Stimulated activated CD4-positive, alpha-beta T cell treated with anti-CD3 and anti-CD28 coated beads, Interleukin-4, amount 100 ng/mL, for 48 hours (primary cell): Measurements from ENCODE around the gene SRSF4.
"Not testable (repeated sequence)": the region's sequence is repeated elsewhere in the genome, so short reads cannot be mapped to it uniquely, and the experiment has no call there.

Source experiments
- DNase-seq, 2 donors: peaks; one replicate each; pipeline ENCODE4 v3.0.0-alpha.2; 2020; ENCODE audit warnings: low read depth in 2 of 2

SRSF4 gene

DNA sequence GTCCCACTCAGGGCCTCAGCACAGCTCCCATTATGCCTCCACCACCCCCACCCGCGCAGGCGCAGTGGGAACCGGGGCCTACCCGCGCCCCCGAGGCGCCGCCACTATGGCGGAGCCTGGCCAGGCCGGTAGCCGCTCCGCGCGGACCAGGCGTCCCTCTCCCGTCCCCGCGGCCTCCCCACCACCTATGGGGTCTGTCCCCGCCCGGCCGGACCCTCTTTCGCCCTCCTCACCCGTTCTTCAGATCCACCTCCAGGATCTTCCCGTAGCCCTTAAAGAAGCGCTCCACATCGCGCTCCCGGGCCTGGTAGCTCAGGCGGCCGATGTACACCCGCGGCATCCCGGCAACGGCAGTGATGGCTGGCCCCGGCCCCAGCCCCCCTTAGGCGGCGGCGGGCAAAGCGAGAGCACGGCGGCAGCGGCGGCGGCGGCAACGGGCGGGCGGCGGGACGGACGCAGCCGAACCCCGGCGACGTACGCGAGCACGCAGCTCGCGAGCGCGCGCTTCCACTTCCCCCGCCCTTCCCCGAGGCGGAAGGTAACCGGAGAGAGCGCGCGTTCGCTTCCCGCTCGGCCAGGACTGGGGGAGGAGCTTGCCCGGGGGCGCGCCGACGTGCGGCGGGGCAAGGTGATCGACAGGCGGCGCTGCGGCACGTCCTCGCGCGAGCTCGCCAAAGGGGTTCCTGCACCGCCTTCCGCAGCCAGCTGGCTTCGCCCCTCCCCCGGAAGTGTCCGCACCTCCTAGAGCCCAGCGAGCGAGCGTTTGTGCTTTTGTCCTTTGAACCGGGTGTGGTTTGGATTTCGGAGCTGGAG, at the start of gene SRSF4:
TSS of gene SRSF4 (minus strand) at position 488 of the 813 bp plus-strand sequence. CDS start at position 340, 148 bp downstream.
- DNase-seq, result peak; percentile 97 to 99

DNA sequence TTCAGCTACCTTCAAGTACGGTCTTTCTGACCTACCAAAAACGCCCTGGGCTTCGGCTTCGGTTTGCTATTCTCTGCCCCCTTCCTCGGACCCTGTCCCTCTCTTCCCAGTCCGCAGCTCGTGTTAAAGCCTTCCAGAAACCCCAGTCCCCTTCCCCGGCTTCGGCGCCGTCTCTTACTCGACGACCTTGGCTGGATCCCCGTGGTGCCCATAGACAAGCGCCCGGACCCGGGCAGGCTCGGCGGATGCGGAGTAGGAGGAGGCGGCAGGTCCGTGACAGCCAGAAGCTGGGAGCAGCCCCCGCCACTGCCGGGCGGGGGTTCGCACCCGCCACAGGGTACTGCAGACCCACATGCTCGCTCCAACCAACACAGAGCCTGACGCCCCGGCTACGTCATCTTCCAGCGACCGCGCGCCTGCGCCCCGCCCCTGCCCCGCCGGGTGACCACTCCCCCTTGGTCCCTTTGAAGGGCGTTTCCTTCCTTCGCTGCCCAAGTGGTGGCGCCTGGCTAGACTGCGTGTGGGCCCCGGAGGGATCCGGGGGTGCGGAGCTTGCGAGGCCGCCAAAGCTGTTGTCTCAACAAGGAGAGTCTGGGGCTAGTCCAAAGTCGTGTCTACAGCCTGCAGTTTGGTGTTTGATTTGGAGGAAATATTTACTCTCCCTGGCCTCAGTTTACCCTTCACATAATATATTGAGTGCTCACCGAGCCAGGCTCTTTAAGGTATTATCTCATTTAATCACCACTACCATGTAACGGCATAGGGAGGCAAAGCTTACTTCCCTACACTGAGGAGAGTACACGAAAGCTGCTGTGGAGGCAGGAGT, 49.1 kb upstream of the SRSF4 start, which contains the start of gene MECR:
TSS of gene MECR (minus strand) at position 382 of the 826 bp plus-strand sequence. CDS start at position 354, 28 bp downstream.
- DNase-seq, result peak; percentile 92 to 95

DNA sequence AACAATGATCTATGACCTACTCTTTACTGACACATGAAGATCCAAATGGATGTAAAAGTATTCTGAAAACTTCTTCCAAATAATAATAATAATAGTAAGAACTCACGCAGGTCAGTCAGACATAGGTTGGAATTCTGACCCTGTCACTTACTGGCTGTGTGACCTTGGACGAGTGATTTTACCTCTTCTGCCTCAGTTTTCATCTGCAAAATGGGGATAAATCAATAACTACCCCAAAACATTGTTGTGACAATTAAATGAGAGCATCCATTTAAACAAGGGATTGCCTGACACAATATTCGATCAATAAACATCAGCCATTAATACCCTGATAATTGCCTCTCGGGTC, 48.5 kb upstream of the SRSF4 start:
- DNase-seq, result no peak

DNA sequence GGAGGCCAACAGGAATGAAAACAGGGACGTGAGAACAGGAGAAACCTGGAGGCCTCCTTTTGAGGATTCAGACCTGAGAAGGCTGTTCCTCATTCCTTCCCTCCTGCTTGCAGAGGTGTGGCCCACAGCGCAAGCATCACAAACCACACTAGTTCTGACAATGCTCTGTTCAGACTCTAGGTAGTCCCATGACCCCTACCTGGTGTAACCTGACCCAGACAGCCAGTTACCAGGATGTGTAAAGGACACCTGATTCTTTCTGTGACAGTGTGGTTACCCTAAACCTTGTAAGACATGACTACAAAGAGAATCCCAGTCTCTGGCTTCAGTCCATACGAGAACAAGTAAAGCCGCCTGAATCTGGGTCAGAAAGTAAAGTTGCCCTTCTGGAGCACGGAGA, 45.8 kb upstream of the SRSF4 start:
- DNase-seq, result no peak

DNA sequence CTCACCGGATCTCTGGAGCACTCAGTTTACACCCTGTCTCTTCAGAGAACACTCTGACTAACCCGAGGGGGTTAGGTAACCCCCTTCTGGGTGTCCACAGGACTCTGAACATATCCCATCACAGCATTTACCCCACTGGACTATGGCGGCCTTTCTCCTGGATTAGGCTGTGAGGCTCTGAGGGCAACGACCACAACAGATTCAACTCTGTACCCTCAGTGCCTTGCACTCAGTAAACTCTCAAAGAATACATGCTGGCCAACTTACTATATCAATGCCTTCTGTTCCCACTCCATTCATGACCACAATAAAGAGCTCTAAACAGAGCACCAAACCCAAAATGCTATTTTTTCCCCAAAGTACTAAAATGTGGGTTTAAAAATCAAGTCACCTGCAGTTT, 43.7 kb upstream of the SRSF4 start:
- no peak for DNase-seq

DNA sequence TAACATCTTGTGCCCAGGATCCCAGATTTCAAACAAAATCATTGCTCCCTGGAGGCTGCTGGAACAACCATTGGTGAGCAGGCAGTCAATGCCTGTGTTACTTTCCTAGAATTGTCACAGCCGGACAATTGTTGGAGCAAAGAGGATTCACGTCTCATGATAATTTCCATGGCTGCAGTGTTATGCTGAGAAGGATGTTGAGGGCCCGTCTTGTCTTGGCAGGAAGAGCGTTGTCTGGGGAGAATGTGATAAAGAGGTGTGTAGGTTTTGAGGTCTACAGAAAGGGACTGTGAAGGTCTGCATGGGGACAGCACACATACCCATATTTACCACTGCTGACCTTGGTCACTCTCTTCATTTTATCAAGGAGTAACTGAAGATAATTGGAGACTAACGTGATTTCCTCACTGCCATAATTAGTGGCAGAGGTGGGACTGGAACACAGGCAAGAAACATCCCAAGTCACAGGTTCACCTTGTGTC, 42.7 kb upstream of the SRSF4 start:
- DNase-seq, result no peak

DNA sequence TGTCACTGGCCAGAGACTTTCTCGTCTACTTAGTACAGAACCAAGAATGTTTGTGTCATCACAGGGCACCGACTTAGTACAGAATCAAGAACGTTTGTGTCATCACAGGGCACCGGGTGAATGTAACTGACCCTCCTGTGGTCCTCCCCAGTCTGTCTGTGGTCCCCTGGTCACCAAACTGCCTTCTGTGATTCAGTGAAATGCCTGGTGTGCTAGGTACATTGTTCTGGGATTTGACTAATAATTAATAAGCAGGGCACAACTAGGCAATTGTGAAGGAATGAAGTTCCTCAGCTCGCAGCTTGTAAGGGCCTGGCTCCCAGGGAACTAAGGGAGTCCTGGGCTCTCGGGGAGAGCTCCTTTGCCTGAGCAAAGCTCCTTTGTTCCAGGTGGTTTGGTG, 41.8 kb upstream of the SRSF4 start:
- no peak for DNase-seq

DNA sequence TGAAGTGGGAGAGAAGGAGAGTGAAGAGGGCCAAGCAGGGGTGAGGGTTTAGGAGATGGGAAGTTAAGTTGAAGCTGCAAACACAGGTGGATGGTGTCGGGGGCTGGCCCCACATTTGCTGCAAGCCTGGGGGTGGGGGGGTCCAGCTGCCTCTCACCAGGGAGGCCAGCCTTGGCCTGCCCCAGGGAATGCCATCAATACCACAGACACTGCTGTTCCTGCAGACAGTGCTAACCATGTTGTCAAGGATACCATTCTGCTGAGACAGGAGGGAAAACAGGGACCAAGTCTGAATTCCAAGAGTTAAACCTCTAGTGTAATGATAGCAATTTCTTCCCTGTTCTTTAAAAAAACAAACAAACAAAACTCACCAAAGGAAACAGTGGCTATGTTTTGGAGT, 41.0 kb upstream of the SRSF4 start:
- no peak for DNase-seq

DNA sequence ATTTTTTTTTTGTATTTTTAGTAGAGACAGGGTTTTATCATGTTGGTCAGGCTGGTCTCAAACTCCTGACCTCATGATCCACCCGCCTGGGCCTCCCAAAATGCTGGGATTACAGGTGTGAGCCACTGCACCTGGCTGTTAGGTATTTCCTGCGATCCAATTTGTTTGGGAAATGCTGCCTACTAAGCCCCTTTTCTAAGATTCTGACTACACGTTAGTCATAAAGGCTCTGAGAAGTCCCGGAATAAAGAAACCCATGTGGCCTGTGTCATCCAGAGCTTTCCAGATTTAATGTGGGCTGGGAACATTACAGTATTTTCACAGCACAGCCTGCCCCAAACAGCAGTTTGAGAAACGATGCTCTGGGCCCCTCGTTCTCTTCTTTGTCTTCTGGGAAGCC, 40.6 kb upstream of the SRSF4 start:
- DNase-seq, result not testable (repeated sequence)

DNA sequence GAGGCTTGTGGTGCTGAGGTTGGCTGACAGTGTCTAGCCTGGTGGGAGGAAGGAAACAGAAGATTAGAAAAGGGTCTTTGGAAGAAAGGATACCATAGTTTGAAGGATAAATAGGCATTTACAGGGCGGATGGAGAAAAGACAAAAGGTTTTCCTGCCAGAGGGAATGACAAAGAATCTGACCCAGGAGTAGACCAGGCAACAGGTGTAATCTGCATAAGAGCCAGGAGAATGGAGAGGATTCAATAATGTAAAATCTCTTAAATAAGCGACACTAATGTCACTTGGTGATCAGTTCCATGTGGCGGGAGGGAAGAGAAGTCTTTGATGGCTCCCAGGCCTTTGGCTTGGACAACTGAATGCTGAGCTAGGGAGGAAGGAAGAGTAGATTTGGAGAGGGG, 39.6 kb upstream of the SRSF4 start:
- DNase-seq, result no peak

DNA sequence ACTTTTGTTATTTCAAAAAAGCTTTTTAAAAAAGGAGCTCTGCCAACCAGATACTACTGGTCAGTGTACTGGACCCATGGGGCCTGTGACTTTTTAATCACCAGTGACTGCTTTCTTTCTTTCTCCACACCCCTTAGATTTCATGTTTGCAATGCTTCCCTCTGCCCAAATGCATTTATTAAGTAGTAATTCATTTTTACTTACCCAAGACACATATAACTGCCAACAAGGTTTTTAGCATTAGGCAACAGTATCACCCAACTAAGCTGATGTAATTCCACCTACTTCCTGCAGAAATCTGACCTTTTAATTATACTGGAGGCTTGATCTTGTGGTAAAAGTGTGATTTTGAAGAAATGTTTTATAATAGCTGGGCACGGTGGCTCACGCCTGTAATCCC, 36.5 kb upstream of the SRSF4 start:
- no peak for DNase-seq

DNA sequence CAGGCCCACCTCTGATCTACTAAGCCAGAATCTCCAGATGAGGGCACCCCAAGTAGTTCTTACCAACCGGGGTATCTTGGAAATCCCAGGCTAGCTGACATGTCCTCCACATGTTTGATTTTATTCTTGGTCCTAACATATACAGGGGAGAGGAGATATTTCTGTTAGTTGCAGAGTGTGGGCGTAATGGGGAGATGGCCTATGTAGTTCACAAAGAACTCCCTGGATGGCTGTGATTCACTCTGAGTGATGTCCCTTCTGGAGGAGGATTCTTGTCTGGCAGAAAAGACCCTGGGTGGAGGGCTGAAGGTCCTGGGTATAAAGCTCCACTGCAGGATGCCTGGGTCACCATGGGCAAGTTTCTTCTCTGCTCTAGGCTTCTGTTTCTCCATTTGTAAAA, 35.9 kb upstream of the SRSF4 start:
- no peak for DNase-seq

DNA sequence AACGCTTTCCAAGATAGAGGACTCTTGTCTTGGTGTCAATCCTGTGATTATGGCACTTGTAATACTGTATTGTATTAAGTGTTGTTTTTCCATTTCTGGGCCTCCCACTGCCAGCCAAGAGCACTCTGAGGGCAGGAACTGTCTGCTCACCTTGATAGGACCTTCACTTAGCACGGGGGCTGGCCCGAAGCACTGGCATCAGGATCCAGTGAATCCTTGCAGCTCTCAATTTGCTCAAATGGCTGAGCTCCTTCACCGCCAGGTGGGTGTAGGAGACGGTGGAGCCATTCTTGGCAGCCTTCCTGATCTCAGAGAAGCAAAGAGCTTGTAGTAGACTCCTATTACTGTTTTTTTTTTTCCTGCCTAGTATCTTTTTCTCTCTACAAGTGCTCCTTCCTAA, 31.4 kb upstream of the SRSF4 start:
- DNase-seq, result no peak

DNA sequence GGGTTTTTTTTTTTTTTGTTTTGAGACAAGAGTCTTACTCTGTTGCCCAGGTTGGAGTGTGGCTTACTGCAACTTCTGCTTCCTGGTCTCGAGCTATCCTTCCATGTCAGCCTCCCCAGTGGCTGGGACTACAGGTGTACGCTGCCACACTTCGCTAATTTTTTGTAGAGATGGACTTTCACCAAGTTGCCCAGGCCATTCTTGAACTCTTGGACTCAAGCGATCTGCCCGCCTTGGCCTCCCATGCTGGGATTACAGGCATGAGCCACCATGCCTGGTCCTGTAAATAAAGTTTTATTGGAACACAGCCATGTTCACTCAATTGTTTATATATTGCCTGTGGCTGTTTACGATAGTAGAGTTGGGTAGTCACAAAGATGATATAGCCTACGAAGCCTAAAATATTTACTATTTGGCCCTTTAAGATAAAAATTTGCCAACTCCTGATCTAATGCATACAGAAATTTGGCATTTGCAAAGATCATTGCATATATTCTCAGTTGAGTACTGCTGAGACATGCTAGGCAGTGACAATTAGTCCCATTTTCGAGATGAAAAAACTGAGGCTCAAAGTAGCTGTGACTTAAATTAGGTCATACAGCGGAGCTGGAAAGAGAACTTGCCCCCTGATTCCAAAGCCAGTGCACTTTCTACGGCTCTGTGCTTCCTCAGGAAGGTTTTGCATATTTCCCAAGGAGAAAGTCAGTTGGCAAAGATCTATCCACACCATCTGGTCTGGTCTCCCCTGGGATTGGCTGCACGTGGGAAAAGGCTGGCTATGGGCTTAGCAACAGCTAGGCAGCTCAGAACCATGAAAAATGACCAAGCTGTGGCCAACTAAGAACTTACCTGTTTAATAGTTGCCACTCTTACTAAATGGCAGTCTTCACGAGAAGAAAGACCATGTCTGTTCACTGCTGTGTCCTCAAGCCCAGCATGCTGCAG, 29.7 kb upstream of the SRSF4 start:
- DNase-seq, result no peak

DNA sequence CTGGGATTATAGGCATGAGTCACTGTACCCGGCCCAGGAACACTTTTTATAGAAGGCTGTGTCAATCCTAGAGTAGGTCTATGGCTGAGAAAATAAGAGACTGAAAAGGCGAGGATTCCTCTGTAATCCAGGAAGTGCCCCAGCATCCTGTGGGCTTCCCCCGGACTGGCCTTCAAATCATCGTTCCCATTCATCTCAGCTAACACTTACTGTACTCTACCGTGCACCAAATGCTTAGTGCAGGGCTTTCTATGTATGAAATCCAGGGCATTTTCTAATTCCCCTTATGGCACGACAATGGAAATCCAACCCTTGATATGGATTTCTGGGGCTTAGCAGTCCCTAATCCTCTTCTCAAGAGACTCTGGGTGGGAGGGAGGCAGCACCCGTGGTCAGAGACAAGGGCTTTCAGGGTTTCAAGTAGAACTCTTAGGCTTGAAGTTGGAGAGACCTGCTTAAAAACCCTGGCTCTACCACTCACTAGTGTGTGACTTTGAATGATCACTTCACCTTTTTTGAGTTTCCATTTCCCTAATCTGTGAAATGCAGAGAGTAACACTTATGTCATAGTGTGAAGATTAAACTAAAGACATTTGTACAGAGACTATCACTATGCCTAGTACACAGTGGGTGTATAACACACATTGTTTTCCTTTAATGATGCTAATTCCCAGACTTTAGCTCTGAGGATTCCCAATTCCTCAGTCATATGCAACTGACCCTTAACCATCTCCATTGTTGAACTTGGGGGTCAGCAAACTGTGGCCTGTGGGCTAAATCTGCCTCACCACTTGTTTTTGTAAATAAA, 28.8 kb upstream of the SRSF4 start:
- no peak for DNase-seq

DNA sequence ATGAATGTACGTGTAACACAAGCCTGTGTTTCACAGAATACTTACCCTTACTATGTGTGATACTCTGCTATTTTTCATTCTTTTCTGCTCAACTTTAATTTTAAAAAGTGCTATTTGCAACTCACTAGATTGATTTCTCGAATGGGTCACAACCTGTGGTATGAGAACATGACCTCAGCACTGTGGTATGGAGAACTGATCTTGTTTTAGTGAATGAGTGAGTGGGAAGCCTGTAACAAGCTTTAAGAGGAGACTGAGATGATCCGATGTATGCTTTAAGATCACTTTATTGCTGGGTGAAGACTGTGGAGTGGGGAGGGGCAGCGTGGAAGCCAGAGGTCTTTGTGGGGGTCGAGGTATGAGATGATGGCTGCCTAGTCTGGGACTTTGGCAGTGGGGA, 27.5 kb upstream of the SRSF4 start:
- no peak for DNase-seq

DNA sequence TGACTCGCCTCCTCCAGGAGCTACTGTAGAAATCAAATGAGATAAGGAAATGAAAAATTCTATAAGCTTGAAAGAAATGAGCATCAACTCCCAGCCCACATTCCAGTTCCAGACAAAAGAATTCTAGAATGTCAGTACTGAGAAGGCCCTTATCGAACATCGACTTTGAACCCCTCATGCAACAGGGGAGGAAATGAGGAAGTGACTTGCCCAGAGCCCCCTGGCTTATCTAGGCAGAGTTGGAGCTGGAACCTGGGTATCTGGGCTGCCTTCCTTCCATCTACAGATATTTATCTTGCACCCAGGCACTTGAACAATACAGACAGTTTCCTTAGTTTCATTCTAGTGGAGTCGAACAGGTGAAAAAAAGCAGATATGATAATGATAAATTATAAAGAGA, 26.7 kb upstream of the SRSF4 start:
- DNase-seq, result no peak

DNA sequence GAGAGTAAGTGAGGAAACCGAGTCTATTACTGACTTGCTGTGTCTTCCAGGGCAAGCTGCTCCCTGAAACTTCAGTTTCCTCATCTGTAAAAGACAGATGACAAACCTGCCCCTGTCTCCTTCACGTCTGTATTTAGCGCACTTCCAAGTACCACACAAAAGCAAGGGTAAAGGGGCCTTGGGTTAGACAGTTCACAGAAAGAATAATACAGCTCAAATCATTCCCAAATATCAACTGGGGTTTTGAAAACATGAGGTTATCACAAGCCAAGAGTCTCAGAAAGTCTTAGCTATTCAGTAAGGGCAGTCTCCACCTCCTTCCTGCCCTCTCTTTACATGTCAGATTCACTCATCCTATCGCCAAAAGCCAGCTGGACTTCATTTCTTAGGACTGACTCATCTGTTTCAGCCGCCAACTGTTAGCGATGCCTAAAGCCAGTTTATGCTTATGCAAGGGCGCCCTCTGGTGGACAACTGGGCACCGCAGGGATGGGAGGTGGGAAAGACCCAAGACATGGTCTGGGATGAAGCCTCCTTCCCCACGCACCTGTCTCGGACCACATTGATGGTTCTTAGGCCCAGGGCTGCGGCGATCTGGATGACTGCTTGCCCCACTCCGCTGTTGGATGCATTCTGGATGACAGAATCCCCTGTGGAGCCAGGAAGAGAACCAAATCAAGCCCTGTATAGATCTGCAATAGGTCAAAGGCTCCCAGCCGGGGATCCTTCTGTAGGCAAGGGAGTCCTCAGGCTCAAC, 21.1 kb upstream of the SRSF4 start:
- peak; percentile 87 to 97 for DNase-seq

DNA sequence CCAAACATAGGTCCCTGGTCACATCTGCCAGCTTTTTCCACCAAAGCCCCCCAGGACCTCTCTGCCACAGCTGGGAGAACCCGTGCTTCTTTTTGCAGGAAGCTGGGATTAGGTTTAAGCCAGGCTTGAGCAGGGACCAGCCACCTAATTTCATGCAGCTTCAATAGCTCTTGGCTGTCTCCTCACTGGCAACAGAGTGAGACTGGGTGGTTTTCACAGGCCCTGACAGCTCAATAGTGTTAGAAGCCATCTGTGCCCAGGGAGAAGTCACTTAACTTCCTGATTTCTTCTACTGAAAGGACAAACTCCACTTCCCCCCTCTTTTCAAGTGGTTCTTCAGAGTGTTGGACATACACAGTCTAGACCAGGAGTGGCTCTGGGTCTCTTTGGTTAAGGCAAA, 20.4 kb upstream of the SRSF4 start:
- no peak for DNase-seq

DNA sequence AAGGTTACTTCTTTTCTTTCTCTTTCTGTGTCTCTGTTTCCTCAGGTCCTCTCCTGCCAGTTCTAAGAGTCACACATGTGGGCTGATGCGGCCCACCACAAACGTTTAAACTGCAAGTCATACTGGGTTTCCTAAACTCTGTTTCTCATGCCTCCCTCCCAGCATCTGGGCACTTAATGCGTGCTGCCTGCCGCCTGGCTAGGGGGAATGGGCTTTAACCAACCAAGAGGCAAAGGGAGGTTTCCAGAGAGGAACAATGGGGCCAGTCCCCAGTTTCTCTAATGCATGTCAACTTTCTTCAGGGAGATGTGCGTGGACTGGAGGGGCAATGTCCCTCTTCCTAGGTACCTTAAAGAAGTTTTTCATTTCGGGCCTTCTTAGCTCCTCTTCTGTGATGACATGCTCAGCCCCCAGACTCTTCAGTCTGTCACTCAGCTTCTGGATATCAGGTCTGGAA, 19.9 kb upstream of the SRSF4 start:
- no peak for DNase-seq
